HG03108 (cell line): ENCODE results near the gene GTPBP3.
"Not testable (repeated sequence)": the region's sequence is repeated elsewhere in the genome, so short reads cannot be mapped to it uniquely, and the experiment has no call there.

Experiments
- ATAC-seq: cut with Tn5 transposase; IDR thresholded peaks from one replicate; pipeline ENCODE4 v1.9.1; 2021; ENCODE audit warnings: moderate library complexity; ENCODE audit not compliant: unreplicated experiment

GTPBP3 gene, protein sequence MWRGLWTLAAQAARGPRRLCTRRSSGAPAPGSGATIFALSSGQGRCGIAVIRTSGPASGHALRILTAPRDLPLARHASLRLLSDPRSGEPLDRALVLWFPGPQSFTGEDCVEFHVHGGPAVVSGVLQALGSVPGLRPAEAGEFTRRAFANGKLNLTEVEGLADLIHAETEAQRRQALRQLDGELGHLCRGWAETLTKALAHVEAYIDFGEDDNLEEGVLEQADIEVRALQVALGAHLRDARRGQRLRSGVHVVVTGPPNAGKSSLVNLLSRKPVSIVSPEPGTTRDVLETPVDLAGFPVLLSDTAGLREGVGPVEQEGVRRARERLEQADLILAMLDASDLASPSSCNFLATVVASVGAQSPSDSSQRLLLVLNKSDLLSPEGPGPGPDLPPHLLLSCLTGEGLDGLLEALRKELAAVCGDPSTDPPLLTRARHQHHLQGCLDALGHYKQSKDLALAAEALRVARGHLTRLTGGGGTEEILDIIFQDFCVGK

DNA sequence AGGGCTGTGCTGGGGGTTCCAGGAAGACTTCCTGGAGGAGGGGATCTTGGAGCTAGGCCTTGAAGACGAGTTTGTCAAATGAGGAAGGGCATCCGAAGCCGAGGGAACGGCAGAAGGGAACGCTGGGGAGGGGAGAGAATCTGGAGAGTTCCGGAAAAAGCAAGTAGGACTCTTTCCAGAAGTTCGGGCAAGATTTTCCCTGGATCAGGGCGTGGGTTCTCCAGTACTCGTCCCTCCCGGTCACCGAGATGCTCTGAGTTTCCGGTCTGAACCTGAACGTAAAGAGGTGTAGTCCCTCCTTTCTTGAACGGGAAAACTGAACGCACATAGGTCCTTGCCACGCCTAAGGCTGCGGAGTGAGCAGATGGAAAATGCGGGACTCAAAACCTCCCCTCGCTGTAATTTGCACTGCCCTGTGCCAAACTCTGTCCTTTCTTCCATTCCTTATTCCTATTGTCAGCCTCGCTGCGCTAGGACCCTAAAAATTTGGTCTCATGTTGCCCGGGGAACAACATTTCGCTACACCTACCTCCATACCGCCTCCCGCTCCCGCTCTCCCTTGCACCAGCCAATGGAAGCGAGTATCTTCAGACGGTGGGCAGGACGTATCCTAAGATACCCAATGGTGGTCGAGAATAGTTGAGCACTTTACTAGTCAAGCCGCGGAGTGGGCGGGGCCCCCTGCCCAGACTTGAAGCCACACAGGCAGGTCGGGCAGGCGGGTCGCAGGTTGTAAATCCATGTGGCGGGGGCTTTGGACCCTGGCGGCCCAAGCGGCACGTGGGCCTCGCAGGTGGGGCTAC lies at the start of gene GTPBP3:
TSS of gene GTPBP3 (plus strand) at position 682 of the 803 bp plus-strand sequence. CDS start at position 741, 59 bp downstream.
- ATAC-seq, result peak; percentile 72

DNA sequence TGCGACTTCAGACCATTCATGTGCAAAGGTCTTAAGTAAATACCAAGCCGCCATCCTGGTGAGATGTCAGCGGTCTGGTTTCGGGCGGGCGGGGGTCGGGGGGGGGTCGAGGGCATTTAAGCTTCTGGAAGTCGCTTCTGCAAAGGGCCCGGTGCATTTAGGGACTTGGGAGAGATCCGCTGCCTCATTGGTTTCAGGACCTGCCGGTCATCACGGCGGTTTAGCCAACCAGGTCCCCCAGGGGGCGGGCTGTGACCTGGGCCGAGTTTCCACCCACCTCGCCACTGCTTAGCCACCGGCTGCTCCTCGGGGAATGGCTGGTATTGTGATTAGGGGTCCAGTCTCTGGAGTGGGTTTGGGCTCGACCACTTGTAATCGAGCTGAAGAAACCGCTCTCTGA lies 47.9 kb upstream of the GTPBP3 start:
- ATAC-seq, result no peak

DNA sequence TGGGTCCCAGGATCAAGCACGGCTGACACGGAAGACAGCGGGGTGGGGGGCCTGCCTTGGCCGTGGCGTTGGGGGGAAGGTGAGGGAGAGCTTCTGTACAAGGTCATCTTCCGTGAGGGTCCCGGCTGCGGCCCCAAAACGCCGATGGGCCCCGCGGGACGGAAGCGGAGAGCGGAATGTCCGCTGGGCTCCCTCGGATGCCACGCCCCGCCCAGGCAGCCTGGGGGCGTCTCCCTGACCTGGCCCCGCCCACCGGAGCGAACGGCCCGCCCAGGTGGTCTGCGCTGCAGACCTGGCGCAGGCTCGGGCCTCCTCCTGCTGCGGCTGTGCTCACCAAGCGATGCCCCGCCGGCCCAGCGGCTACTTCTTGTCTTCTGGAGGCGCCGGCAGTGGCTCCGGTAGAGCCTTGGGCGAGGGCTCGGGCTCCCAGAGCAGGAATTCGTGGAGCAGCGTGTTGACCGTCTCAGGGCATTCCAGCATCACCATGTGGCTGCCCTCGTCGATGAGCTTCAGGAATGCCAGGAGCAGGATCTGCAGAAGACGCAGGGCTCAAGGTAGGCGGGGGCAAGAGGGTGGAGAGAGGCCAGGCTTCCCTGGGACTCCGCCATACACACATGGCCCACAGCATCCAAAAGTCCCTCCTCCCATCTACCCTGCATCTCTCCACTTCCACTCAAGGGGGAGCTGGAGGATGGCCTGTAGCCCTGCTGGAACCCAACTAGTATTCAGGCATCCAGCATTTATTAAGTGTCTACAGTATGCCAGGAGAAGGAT lies 44.9 kb upstream of the GTPBP3 start:
- ATAC-seq, result peak; percentile 81

DNA sequence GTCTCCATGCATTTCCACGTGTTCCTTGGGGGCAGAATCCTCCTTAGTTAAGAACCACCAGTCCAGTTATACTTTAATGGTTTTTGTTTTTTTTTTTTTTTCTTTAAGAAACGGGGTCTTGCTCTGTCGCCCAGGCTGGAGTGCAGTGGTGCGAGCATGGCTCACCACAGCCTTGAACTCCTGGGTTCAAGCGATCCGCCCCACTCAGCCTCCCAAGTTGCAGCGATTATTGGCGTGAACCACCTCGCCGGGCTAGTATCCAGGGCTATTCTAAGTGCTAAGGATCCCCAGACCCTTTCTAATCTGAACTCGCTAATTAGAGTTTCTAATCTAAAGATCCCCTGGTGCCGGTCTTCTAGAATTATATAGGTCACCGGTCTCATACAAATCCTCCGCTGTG lies 43.7 kb upstream of the GTPBP3 start:
- no peak for ATAC-seq

DNA sequence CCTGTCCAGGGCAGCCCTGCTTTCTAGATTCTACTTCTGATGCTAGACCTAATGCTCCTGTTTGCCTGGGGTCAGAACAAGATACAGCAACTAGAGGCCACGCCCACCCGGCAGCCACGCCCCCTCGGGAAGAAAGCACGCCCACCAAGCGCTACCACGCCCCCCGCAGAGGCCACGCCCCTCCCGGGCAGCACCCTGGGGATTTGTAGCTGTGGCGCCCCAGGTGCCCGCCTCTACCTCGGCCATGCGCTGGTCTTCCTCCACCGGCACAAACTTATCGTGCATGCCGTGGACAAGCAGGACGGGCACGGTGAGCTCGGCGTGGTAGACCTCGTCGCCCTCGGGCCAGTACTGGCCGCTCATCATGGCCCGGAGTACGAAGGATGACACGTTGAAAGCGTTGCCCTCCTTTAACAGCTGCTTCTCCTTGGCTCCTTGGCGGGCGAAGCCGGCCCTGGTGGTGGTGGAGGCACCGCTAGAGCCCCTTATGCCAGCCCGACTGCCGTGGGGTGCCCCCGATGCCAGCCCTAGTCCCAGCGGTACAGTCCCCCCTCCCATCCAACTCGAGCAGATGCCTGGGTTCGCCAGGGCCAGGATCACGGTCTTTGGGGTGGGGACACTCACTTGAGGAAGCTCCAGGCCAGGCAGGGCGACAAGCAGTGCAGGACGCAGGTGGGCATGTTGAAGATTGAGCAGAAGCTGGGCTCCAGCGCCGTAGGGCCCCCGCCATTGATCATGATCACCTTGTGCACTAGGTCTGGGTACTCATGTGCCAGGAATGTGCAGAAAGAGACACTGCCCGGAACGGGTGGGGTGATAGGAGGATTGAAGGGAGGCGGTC lies 43.1 kb upstream of the GTPBP3 start:
- ATAC-seq, result no peak

DNA sequence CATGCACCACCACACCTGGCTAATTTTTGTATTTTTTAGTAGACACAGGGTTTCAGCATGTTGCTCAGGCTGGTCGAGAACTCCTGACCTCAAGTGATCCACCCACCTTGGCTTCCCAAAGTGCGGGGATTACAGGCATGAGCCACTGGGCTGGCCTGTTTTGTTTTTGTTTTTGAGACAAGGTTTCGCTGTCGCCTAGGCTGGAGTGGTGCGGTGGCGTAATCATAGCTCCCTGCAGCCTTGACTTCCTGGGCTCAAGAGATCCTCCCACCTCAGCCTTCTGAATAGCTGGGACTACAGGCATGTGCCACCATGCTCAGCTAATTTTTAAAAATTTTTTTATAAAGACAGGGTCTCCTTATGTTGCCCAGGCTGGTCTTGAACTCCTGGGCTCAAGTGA lies 41.8 kb upstream of the GTPBP3 start:
- not testable (repeated sequence) for ATAC-seq

DNA sequence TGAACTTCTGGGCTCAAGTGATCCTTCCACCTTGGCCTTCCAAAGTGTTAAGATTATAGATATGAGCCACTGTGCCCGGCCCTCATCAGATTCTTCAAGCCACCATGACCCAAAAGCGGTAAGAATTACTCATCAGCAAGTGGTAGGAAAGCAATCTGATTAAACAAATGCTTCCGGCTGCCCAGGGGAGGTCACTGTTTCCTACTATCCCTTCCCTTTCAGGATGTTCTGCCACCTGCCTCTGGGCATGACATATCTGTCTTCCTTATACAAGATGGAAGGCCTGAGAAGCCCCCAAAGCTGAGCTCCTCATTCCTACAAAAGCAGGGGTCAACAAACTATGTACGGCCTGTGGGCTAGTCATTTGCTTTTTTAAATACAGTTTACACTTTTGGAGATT lies 41.1 kb upstream of the GTPBP3 start:
- ATAC-seq, result no peak

DNA sequence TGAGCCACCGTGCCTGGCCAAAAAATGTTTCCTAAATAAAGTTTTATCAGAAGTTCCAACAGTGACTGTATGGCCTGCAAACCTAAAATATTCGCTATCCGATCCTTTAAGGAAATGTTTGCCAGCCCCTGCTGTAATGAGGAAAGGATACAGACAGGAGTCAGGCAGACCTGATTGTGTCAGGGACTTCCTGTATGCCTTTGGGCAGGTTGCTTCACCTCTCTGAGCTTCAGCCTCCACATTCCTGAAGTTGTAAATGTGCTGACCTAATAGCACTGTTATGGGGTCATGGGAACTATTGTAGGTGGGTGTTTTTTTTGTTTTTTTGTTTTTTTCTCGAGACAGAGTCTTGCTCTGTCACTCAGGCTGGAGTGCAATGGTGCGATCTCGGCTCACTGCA lies 40.4 kb upstream of the GTPBP3 start:
- ATAC-seq, result no peak

DNA sequence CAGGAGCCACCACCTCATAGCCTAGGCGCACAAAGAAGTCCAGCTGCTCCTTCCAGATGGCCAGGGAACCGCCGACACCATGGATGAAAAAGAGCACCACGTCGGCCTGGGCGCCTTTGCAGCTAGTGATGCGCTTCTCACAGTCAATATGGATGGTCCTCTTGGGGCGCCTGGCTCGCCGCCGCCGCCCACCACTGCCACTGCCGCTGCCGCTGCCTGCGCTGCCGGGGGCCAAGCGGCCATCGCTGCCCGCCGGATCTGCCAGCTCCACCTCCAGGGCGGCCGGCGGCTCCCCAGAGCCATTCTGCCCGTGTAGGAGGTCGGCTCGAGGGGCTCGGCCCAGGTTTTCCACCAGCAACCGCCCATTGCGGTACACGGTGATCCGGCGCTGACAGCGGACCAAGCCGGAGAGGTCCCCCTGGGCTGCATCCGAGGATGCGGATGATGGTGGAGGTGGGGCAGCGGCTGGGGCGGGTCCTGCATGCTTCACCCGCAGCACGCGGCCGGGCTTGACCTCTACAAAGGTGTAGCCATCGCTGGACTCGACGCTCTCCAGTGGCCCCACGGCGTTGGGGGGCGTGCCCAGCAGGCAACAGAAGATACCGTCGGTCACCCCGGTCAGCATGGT lies 36.2 kb upstream of the GTPBP3 start:
- ATAC-seq, result no peak

DNA sequence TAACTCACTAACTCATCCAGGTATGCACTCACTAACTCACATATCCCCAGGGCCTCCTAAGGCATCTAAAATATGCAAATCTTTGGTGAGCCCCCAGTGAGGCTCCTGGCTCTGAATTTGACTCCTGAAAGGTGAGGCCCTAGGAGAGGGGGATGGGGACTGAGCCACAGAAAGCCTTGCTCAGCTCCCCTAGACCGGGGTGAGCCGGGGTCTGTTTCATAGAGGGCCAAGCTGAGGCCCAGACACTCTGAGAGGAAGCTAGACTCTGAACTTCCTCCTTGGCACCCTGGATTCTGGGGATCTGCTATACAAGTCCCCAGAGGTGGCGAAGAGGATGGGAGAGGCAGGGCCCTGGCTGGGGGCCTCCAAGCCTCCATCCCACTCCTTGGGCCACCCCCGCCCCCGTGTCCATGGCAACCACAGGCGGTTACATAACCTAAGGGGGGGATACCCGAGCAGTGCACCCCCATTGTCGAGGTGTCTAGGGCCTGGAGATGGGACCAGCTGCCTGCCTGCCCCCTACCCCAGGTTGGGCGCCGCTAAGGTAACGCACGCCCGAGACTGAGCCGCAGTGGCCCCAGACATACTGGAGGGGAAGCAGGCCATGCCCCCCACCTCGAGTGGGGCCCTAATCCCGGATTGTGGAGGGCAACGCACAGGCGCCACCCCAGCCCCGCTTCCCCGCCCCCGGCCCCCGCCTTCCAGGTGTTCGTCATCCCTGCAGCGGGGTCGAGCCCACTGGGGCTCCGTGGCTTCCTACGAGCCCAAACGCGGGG lies 34.8 kb upstream of the GTPBP3 start:
- ATAC-seq, result no peak

DNA sequence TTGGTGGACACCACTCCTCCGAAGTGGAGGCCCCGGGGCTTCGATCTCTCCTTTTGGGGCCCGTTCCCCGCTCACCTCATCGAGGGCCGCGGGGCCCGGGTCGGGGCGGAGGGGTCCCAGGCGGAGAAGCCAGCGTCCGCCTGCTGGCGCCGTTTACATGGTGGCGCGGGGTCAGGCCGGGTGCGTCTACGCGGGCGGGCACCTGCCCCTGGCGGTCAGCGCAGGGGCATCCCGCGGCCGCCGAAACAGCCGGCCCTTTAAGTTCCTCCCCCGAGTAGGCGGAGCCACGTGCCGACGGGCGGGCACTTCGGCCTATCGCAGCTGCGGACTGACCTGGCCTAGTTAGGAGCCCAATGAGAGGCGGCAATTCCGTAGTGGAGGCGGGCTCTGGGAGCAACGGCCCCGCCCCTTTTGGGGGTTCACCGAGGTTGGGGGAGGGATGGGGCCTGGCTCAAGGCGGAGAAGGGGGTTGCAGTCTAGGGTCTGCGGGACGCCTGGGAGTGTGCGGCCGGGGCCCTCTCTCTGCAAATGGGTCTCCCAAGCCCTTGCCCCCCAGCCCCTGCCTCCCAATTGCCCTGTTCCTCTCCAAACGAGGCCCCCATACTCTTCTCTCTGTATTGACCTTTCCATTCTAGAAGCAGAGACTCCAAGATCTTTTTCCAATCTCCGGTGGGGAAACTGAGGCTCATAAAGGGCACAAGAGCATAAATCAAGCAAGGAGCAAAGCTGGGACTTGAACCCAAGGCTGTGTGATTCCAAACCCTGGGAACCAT lies 34.0 kb upstream of the GTPBP3 start, which contains the start of gene ABHD8:
TSS of gene ABHD8 (minus strand) at position 259 of the 773 bp plus-strand sequence. CDS start 1,809 bp downstream, outside the sequence.
- peak; percentile 55 for ATAC-seq

DNA sequence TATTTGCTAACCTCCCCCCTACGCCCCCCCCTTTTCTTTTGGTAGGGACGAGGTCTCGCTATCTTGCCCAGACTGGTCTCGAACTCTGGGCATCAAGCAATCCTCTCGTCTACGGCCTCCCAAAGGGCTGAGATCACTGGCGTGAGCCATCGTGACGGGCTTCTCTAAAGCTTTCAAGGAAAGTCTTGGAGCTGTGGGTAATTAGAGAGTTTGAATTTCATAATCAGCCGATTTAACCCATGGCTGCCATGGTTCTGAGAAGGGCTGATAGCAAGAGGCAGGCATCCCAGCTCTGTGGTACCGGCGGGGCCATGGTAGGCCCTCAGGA lies 33.4 kb upstream of the GTPBP3 start:
- no peak for ATAC-seq

DNA sequence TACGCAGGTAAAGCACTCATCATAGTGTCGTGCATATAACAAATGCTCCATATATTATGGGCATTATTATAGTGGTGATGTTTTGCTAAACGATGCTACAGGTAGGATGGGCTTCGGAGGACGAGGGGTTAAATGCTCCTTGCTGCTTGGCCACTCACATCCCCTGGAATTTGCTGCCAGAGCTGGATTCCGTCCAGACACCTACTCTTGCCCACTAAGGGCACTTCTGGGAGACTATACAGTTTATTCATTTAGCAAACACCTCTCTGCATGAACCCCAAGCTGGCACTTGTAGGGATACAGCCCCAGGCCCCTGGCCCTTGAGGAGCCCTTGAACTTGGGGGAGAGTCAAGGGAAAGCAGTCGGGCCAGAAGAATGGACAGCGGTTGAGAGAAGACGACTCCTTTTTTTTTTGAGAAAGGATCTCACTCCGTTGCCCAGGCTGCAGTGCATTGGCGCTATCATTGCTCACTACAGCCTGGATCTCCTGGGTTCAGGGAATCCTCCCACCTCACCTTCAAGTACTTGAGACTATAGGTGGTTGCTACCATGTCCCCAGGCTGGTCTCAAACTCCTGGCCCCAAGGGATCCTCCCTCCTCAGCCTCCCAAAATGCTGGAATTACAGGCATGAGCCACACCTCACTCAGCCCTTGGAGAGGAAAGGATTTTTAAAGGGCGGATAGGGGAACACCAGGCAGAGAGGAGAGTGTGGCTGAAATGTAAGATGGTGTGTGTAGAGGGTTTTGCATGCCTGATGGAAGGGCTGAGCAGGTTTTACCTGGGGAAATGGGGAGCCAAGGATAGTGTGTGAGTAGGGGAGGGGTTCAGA lies 32.8 kb upstream of the GTPBP3 start:
- no peak for ATAC-seq

DNA sequence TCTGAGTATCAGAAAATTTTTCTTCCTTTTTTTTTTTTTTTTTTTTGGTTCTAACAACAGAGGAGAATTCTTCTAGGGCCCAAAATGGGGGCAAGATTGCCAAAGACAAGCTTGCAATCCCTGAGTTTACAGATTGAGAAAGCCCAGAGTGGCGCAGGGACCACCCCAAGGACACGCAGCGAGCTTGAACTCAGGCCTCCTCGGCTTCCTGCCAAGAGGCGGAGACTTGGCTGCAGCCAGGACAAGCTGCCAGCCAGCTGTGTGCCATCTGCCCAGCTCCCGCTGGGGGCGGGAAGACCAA lies 32.2 kb upstream of the GTPBP3 start:
- ATAC-seq, result no peak

DNA sequence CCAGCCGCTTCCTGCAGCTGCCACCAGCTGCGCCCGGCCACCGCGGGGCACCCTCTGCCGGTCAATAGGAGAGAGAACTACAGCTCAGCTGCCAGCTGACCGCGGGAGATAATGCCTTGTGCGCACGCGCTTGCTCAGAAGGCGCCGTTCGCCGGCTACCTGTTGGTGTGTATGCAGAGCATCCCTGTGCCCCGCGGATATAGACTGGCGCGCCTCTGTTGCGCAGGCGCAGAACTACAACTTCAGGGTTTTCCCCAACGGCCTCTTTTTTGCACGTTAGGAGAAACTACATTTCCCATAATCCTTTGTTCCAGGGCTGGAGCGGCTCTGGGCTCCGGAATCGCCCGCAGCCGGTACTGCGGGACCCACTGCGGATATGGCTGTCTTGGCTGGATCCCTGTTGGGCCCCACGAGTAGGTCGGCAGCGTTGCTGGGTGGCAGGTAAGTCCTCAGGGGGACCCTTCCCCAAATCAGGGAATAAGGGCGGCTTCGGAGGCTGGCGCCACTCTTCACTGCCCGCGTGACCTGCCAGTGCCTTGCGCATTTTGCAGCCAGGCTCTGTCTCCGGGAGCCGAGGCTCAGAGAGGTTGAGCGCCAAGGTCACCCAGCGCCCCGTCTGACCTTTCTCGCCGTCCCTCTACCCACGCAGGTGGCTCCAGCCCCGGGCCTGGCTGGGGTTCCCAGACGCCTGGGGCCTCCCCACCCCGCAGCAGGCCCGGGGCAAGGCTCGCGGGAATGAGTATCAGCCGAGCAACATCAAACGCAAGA lies 31.7 kb upstream of the GTPBP3 start, which contains the start of gene MRPL34:
TSS of gene MRPL34 (plus strand) at position 356 of the 768 bp plus-strand sequence. CDS start at position 377, 21 bp downstream.
- peak; percentile 63 for ATAC-seq

DNA sequence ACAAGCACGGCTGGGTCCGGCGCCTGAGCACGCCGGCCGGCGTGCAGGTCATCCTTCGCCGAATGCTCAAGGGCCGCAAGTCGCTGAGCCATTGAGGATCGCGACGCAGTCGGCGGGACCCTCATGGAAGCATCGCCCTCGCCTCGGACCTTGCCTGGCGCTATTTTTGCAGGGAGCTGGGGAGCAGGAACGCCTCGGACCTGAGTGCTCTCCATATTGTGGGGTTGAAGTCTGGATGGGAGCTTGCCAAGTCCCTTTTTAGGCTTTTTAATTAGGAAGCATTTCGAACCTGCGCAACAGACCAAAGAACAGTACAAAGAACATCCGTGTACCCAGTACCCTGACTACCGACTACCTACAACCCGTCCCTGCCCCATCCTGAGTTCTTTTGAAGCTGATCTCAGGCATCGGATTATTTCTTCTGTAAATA lies 31.1 kb upstream of the GTPBP3 start:
- ATAC-seq, result no peak
